HG03196 (cell line): ENCODE measurements around the gene MRM3.
"Not testable (repeated sequence)": the region's sequence is repeated elsewhere in the genome, so short reads cannot be mapped to it uniquely, and the experiment has no call there.

Source experiments
- ATAC-seq: cut with Tn5 transposase; IDR thresholded peaks from one replicate; pipeline ENCODE4 v1.9.1; 2021; ENCODE audit not compliant: unreplicated experiment

MRM3 gene

GRCh38 chr17:753418-753817 lies 28.7 kb upstream of the MRM3 start:
- no peak for ATAC-seq

DNA sequence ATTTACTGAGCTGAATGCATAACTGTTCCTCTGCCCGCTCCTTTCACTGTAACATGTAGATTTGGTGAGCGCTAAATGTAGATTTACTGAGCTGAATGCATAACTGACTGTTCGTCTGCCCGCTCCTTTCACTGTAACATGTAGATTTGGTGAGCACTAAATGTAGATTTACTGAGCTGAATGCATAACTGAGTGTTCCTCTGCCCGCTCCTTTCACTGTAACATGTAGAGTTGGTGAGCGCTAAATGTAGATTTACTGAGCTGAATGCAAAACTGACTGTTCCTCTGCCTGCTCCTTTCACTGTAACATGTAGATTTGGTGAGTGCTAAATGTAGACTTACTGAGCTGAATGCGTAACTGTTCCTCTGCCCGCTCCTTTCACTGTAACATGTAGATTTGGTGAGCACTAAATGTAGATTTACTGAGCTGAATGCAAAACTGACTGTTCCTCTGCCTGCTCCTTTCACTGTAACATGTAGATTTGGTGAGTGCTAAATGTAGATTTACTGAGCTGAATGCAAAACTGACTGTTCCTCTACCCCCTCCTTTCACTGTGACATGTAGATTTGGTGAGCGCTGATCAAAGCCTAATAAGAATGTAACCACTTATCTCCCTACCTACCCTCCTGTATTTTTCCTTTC lies 26.7 kb upstream of the MRM3 start:
- ATAC-seq: not testable (repeated sequence)

DNA sequence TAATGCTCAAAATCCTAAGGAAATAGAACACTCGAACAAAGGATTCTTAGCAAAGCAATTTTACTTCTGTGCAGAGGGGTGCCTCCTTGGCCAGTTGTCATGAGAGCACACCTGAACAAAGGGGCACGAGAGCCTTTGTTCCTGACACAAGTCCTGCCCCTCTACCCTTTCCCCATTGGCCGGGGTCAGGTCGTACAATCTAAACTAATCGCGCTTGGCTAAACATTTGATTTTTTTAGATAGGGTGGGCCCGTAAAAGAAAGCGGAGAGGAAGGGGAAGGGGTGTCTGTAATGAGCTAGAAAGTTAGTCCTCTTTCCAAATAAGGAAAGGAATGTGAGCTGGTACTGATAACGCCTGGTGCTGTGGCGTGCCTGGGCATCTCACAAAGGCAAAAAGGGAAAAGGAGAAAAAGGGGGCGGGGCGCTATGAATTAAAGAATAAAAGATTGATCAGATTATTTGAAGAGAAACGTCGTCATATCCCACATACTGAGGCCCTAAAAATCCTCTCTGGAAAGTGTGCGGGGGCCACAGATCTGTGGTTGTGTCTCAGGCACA lies 26.1 kb upstream of the MRM3 start:
- not testable (repeated sequence) for ATAC-seq

- ATAC-seq: no peak
Observed at GRCh38 chr17:759964-760363, 22.2 kb upstream of the MRM3 start.

DNA sequence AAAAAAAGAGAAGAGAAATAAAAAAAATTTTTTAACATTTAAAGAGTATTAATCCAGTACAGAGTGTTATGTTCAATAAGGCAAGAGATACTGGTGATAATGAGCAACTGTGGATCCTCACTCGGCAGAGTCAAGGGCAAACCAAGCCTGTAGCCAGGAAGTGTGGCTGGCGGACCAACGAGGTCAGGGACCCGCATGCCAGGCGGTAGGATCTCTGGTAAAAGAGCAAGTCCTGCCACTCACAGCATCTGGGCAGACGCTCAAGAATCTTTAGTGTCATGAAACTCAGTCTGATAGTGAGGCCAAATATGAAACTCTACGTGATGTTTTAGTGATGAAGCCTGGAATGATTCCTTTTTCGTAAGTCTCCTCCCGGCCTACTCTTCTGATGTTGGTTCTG lies 21.8 kb upstream of the MRM3 start:
- no peak for ATAC-seq

GRCh38 chr17:767076-767475 lies 15.1 kb upstream of the MRM3 start:
- ATAC-seq: no peak

DNA sequence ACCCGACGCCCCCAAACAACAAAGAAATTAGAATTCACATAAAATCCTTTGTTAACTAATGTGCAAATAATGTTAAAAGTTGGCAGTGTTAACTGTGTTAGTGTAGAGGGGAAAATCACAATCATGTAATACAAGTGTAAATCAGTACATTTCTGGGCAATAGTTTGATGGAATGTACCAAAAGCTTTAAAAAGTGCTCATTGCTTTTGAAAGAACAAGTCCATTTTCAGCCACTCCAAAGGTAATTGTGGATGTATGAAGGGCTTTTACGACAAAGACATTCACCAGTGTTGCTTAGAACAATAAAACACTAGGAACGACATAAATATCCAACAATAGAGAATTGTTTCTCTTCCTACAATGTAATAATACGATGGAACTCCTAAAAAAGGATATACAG lies 9.1 kb upstream of the MRM3 start:
- ATAC-seq: no peak

DNA sequence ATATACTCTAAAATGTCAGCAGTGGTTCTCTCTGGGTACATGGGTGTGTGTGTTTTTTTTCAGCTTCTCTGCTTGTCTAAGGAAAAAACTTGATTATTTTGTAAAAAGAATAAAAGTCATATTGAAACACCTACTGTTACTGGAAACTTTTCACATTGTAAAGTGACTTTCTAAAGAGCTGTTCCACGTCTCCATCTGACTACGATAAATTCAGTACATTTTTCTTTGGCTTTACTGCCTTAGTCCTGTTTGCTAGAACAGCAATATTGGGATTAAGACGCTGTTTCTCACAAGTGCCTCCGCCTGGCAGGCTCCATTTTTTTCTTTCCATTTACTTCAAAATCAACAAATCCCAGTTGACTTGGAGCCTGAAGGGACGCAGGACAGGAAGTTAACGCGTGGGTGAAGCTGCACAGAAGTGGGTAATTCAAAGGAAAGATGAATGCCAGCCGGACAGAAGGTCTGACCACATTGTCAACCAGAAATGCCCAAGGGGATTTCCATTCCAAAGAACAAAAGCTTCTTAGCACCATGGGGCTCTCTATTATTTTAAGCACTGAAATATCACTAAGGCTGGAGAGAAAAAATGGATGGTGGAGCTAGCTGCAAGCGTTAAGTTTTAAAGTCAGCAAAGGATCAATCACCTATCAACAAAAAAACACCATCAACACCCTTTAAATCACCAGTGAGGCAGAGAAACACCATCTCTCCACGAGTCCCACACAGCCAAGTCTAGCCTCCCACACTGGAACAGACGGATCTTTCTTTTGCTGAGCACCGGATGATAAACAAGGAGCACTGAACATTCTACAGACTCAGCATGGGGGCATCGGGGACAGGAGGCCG lies 8.5 kb upstream of the MRM3 start:
- ATAC-seq: no peak

DNA sequence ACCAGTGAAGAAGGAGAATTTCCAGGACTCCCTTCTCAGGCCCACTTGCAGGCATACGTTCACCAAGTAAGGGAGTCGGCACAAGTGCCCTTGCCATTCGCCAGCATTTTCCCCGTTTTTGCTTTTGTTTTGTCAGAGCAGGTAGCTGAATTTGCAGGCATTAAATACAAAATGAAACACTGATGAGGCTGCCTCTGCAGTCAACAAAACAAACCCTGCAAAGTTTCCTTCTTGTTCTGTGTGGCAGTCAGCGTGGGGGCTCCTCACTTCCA lies 7.9 kb upstream of the MRM3 start:
- no peak for ATAC-seq

- ATAC-seq: no peak
Observed at GRCh38 chr17:778096-778495, 4.1 kb upstream of the MRM3 start.

DNA sequence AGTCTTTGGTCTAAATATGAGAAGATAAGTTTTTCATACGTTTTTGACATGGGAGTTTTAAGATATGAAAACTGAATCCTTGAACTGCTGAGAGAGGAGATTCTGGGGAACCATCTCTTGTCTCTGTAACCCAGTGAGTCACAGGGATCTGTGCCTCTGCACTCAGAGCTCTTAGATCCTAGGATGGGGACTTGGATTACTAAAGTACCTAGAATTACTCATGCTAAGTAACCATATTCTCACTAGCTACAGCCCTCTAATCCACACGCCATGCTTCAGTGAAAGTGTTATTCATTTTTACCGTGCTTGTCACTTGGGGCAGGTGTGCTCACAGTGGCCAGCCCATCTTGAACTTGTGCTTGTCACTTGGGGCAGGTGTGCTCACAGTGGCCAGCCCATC lies 2.0 kb downstream of the MRM3 start:
- ATAC-seq: no peak

DNA sequence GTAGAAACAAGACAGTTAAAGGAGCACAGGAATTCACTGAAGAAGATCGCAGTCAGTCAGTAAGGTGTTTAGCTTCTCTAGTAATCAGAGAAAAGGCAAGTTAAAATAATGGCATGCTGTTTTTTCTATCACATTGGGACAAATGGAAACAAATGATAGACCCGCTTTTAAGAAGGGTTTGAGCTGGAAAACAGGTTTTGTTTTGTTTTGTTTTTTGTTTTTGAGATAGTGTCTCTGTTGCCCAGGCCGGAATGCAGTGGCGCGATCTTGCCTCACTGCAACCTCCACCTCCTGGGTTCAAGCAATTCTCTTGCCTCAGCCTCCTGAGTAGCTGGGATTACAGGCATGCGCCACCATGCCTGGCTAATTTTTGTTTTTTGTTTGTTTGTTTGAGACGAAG lies 3.7 kb downstream of the MRM3 start:
- ATAC-seq: not testable (repeated sequence)

DNA sequence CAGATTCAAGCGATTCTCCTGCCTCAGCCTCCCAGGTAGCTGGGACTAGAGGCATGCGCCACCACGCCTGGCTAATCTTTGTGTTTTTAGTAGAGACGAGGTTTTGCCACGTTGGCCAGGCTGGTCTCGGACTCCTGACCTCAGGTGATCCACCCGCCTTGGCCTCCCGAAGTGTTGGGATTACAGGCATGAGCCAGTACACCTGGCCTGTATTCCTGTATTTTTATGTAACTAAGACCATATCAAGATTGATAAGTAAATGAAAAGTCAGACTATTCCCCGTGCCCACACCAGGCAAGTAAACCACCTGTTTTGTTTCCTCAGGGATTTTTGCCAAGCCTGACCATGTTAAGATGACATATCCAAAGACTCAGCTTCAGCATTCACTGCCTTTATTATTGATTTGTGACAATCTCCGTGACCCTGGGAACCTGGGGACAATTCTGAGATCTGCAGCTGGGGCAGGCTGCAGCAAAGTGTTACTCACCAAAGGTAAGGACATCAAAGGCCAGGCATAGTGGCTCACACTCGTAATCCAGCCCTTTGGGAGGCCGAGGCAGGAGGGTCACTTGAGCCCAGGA lies 5.6 kb downstream of the MRM3 start:
- ATAC-seq: no peak

GRCh38 chr17:788551-788950 lies 6.4 kb downstream of the MRM3 start:
- no peak for ATAC-seq

- no peak for ATAC-seq
Observed at GRCh38 chr17:789160-789840, 7.1 kb downstream of the MRM3 start.

- ATAC-seq: not testable (repeated sequence)
Observed at GRCh38 chr17:789931-790873, 8.0 kb downstream of the MRM3 start.

DNA sequence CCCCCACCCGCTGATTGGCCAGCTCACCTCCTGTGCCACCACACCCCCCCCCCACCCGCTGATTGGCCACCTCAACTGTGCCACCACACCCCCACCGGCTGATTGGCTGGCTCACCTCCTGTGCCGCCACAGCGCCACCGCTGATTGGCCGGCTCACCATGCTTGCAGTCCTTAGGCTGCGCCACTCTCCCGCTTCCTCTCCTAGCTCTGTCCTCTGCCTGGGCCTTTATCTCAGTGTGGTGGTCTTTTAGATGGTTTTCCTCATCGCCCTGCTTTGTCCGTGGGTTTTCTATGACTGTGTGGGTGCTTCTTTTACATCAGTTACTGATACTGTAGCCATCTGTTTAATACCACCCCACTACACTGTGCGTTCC lies 8.7 kb downstream of the MRM3 start:
- ATAC-seq: not testable (repeated sequence)

DNA sequence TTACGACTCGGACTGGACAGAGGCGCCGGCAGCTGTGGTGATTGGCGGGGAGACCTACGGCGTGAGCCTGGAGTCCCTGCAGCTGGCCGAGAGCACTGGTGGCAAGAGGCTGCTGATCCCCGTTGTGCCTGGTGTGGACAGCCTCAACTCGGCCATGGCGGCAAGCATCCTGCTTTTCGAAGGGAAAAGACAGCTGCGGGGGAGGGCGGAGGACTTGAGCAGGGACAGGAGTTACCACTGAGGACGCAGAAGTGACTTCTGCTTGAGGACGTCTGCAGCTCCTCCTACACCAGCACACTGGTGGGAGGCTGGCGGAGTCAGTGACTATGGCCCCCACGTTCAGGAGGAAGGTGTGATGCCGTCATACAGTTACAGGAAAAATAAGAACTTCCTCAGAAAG lies 9.7 kb downstream of the MRM3 start:
- ATAC-seq: no peak

DNA sequence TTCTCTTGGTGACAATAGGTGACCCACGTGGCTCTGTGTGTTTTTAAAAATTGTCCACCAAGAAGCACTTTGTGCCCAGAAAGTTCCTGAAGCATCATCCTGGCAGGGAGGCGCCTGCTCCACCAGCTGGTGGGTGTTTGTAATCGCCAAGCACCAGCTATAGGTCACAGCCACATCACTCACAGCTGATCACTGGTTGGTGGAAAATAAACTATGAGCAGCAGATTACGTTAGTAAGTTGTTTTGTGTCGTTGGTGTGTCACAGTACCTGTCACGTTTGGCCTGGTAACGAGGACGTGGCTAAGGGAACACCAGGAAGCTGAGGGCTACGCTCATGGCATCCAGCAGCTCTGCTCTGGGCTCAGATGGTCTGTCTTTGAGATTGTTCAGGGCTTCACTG lies 10.1 kb downstream of the MRM3 start:
- no peak for ATAC-seq

GRCh38 chr17:794876-795275 lies 12.7 kb downstream of the MRM3 start:
- ATAC-seq: no peak

DNA sequence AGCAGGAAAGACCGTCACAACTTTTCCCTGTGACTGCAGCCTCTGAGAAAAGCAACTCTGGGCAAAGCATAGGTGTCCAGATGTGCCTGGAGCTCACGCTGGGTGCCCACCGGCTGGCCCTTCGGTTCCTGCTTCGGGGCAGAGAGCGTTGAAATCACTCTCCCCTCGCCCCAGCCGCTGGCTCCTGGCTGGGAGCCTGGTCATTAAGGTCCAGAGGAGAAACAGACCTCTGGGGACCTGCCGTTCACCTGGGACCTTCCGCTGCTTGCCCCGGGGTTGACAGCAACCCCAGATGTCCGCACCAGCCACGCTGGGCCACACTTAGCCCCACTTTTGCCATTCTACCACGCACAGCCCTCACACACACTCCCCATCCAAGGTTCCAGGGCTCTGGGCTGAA lies 13.1 kb downstream of the MRM3 start:
- ATAC-seq: no peak
